HG03045 (cell line): ENCODE data around the gene EIF1AD.
"Not testable (repeated sequence)": the region's sequence is repeated elsewhere in the genome, so short reads cannot be mapped to it uniquely, and the experiment has no call there.

Experiments
- ATAC-seq: cut with Tn5 transposase; IDR thresholded peaks from one replicate; pipeline ENCODE4 v1.9.1; 2021; ENCODE audit warnings: mild to moderate bottlenecking, moderate library complexity; ENCODE audit not compliant: unreplicated experiment

The EIF1AD gene

DNA sequence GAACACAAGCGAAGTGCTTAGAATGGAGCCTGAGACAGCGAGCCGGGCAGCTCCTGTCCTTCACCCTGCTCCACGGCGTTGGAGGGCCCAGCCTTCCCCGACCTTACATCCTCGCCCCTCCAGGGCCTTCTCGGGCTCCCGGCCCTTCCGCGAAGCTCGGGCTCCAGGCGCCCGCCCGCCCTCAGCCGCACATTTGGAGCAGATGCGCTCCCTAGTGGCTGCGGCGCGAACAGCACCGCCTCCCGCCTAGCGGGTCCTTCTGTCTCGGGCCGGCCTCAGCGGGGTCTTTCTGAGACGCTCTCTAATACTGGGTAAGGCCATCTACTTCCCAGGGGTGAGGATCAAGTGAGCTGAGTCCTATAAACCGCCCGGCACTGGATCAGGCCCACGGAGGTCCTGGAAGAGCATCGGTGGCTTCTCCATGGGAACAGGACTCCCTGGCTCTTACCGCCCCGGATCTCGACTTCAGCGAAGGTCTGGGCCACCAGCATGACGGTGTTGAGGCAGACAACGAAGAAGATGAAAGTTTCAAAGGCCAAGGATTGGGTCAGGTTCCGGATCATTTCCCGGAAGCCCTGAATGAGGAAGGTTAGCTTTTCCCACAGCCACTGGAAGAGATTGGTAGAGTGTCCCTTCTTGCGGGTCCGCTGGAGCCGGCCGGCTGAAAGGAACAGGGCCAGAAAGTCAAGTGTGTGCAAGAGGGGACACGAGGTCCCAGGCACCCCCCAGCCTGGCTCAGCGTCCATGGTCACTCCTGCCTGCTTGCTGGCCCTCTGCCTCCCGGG is 20.6 kb upstream of the EIF1AD start:
- no peak for ATAC-seq

DNA sequence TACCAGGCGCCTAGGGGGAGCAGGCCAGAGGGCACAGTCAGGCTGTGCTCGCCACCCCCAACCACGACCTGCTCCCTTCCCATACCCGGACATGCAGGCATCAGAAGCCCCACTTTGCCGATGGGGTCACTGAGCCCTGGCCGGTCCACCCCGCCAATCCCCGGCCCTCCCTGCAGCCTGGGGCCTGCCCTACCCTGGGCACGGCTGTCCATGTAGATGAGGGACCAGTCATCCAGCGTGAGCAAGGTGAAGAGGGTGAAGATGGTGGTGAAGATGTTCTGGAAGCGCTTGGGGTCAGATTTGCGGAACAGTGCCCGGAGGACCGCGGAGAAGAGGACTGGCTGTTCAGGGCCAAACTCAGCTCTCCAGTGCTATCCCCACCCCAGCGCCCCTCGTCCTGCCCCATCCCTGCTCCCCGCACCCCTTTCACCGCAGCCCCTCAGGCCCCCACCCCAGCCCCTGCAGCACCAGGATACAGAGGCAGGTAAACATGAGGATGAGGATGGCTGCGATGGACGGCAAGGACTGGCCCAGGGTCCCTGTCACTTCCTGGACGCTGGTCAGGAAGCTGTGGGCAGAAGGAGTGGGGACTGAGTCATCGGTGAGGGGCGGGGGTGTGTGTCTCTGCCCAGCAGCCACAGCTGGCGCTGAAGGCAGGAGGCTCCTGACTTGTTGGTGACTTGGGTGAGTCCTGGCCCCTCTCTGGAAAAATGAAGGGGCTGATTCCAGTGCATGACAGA is 18.8 kb upstream of the EIF1AD start:
- no peak for ATAC-seq

DNA sequence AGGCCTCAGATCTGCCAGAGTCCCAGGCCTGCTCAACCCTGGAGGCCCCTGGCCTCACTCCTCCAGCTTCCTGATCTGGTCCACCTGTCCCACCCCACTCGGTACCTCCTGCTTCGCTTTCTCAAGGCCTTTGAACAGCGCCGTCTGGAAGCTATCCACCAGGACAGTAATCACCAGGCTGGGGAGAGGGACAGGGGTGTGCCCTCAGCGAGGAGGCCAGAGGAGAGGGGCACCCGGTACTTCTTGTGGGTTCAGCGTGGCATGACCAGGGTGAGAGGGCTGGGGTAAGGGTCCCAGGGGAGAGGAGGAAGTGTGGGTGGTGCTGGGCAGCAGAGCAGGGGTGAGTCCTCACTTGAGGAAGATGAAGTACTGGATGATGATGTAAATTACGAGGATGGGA is 18.3 kb upstream of the EIF1AD start:
- no peak for ATAC-seq

DNA sequence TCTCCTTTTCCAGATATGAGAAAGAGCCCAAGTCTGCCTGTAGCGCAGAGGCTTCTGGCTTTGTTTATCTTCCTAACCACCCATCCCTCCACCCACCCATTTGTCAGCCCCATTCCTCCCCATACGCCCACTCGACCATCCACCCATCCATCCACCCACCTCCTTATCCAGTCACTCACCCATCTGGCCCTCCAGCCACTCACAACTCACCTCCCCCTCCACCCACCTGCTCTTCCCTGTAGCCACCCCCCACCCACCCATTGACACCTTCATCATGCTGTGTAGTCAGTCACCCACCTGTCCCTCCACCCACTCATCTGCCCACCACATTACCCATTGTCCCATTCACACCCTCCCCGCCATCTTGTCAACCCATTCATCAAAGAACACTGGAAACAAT is 15.4 kb upstream of the EIF1AD start:
- ATAC-seq: no peak

DNA sequence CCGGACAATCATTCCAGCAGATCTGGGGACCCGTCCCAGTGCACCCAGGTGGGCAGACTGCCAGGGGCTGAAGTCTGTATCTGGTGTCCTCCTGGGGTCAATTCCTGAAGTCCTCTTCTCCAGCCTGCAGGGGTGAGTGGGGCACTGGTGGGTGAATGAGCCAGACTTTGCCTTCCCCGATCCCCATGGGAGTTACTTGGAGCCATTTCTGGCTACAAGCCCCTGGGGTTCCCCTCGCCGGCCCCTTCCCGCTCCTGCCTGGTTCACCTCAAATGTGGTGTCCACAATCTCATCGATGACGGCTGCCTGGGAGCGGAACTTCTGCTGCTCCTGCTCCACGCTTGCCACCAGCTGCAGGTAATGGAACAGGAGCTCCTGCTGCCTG is 14.8 kb upstream of the EIF1AD start:
- no peak for ATAC-seq

DNA sequence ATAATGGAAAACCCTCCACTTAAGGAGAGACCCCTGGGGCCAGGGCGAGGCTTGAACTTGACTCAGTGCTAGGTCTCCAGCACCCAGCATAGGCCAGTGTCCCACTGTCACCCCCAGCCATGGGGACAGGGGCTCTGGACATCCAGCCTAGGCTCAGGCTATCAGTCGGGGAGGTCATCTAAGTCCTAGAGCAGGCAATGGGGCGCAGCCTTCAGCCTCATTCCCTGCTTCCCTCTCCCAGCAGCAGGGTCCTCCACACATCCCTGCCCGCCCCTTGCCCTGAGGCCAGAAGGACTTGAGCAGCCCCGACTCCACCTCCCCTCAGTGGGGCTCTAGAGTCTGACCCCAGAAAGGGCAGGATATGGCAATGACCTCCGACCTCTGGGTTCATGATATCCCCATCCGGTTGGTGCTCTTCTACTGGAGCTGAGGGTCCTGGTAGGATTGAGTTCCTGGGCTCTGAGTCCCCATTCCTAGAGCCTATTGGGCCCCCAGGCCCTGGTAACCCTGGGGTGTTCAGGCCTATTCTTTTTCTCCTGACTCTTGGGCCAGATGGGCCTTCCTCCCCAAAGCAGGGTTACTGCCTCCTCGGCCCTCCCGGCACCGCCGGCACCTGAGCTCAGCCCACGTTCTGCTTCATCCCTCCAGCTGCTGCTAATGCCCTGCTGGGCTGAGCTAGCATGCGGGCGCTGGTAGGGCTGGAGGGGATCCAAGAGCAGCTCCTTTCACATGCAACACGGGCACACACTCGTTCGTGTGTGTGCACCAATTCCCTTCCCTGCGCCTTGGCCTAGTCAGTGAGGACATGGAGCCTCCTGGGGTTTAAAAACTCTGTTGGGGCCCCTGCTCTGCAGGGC is 14.2 kb upstream of the EIF1AD start:
- no peak for ATAC-seq

DNA sequence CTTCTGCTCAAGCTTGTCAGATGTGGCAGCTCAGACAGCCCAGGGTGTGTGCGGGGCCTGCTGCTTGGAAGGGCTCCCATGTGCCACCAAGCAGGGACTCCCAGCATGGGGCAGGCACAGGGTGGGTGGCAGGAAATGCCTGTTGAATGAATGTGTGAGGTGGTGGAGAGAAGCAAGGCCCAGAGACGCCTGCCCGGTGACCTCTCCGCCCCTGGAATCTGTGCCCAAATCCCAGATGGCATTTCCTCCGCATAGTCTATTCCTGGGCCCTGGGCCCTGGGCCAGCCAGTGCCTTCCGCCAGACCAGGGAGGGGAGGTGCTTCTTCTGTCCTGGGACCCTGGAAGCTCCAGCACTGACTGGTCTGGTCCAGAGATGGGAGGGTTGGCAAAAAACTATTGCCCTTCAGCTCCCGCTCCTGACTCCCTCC is 13.5 kb upstream of the EIF1AD start:
- no peak for ATAC-seq

DNA sequence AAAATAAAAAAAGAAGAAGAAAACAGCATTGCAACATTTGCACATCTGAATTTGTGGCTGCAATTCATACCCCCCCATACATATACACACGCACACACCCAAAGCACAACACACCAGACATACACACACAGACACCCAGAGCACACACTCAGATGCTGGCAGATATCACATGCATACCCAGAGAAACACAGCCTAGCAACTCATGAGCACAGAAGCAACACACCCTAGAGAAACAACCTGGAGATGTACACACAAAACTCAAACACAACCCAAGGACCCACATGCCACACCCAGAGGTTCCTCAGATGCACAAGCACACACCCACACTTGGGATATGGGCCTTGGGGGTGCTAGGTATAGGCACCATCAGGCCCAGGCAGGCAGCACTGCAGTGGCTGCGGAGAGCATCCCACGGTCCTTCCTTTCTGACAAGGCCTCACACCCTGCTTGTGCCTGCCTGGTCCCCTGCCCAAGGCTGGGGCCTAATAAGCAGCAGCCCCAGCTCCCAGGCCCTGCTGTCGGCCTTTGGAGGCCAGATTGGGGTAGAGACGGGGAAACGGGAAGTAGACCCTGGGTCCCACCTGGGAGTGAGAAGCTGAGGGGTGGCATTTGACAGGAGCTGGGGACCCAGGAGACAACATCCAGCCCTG is 13.0 kb upstream of the EIF1AD start:
- ATAC-seq: no peak

DNA sequence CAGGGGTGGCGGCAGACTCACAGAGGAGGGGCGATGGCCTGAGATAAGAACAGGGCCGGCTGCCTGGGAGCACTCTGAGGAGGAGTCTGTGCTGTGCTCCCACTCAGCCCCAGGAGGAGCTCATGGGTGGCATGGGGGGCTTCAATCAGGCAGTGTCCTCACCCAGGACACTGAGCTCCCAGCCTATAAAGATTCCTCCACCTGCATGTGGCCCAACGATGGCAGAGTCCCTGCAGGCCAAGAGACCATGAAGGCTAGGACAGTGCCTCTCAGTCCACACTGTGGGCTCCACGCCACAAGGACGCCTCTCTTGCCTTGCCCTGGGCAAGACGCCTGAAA is 11.8 kb upstream of the EIF1AD start:
- no peak for ATAC-seq

DNA sequence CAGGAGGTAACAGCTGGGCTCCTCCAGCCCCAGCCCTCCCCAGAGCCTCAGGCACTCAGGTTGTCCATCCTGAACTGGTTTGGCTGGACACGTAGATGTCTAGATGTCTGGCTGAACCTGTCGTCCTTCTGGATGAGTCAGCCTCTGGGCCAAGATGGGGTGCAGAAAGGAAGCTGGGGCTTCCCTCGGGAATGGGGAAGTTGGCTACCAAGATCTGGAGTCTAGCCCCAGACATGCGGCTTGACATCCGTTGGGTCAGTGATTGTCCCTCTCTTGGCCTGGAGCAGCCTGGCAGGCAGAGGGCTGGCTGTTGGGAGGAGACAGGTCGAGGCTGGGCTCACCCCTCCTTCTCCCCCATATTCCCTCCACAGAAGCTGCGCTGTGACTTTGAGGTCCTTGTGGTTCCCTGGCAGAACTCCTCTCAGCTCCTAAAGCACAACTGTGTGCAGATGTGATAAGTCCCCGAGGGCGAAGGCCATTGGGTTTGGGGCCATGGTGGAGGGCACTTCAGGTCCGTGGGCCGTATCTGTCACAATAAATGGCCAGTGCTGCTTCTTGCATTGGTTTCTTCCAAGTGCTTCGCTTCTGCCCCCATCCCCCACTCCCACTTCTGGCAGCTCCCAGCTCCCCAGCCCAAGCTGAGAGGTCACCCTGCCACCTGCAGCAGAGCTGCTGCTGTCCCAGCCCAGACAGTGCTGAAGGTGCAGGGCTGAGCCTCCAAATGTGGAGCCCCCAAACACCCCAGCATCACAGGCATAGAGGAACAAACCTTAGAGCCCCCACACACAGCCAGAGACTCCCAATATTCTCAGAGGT is 11.2 kb upstream of the EIF1AD start:
- no peak for ATAC-seq

DNA sequence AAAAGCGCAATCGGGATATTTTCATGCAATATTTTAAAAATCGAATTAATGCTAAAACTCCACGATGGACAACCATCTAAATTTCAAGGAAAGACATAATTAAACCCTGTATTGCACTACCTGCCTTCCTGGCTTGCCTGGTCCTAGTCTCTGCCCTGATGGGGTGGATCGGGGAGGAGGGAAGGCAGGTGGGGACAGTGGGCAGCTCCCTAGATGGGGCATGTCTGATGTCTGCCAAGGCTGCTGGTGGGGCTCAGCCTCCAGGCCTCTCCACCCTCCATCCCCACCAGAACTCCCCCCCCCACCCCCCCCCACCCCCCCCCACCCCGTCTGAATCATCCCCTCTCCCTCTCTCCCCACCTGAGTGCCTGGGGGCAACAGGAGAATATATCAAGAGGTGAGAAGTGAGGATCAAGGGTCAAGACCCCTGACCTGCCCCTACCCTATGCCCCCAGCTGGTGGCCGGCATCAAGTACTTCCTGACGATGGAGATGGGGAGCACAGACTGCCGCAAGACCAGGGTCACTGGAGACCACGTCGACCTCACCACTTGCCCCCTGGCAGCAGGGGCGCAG is 10.5 kb upstream of the EIF1AD start:
- no peak for ATAC-seq

DNA sequence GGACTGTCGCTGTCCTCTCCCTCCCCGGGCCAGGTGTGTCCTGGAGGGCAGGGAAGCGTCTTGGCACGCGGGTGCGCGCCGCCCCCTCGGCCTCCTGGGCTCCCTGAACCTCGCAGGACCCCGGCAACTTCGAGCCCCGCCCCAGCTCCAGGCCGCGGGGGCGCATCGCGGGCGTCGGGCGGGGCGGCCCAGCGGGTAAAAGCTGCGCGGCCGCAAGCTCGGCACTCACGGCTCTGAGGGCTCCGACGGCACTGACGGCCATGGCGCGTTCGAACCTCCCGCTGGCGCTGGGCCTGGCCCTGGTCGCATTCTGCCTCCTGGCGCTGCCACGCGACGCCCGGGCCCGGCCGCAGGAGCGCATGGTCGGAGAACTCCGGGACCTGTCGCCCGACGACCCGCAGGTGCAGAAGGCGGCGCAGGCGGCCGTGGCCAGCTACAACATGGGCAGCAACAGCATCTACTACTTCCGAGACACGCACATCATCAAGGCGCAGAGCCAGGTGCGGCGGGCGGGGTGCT is 9.9 kb upstream of the EIF1AD start, which contains the start of gene CST6:
Gene CST6, plus strand, starts transcription at position 224 of the 519 bp plus-strand sequence. Its CDS starts 37 bp downstream, at position 261.
- ATAC-seq: no peak

DNA sequence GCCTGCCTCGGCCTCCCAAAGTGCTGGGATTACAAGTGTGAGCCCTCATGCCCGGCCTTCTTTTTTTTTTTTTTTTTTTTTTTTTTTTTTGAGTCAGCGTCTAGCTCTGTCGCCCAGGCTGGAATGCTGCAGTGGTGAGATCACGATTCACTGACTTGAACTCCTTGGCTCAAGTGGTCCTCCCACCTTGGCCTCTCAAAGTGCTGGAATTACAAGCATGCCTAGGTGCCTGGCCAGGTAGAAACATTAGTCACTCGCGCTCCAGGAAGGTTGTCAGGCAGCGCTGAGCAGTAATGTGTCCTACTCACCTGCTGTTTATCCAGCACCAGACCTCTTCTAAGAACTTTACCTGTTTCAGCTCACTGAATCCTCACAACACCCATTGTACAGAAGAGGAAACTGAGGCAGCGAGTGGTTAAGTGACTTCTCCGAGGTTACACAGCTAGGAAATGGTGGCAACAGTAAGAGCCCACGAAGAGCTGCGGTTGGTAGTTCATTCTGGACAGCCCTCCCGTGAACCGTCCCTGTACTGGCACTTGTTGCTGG is 9.4 kb upstream of the EIF1AD start:
- no peak for ATAC-seq

DNA sequence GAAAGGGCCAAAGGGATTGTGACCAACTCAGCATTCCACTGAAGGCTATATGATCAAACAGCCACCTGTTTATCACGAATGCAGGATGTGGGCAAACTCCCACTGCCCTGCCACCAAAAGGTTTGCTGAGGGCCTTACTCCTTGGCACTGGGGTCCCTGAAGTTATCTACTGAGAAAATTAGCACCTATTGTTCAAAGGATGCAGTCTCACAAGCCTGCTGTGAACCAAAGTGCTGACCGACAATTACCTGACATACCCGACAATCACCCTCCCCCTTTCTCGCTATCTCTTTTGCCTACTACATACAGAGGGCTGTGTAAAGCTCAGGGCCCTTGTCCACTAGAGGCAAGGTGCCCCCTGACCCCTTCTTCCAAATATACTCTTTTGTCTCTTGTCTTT is 8.1 kb upstream of the EIF1AD start:
- not testable (repeated sequence) for ATAC-seq

DNA sequence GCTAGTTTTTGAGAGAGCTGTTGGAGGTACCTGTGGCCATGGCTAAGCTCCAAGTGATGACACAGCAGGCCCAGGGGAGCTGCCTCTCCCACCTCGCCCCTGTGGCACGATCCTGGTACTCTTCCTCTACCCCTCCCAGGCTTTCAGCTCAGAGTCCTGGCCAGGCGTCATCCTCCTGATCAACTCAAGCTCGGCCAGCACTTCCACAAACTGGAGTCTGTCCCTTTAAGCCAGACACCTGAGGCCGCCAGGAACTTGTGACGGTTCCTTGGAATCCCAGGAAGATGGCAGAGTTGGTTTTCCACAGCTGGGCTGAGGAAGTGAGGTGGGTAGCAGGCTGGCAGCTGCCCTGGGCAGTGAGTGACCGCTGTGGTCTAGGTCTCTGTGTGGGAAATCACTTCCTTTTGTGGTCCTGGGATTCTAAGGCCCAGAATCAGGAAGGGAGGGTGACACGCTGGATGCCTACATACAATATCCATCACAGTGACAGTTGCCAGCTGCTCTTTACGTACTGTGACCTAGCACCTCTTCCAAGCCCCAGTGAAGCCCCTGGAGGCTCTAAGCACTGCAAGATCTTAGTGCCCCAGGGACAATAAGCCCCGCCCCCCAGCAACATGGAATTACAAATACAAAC is 6.6 kb upstream of the EIF1AD start:
- no peak for ATAC-seq

DNA sequence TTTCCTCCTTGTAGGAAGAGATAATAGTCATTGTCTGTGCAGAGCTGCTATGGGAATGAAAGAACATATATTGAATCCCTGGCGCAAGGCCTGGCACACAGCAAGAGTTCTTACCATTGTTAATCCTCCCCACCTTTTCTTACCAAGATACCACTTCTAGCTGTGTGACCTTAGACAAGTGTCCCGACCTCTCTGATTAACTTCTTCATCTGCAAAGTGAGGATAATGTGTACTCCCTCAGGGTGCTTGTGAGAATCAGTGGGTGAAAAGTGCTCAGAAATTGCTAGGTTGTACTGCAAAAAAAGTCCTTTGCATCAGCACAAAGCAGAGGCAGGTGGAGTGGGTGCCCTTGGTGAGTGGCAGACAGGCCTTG is 6.1 kb upstream of the EIF1AD start:
- ATAC-seq: no peak

DNA sequence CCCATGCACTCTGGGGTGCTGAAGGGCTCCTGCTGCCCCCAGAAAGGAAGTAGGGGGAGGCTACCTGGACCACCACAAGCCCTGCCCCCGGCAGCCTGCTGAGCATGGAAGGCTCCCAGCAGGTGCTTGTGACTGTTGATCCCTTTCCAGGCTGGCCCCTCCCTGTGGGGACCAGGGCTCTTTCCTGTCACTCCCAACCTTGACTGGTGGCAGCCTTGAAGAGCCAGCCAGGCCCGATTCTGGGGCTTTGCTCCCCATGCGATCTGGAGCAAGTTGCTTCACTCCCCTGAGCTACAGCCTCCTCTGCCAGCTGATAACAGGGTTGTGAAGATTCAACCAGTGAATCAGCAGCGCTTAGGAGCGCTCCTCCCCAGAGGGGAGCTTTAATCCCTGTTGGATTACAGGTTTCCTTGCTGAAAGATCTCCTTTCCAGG is 5.3 kb upstream of the EIF1AD start:
- no peak for ATAC-seq

DNA sequence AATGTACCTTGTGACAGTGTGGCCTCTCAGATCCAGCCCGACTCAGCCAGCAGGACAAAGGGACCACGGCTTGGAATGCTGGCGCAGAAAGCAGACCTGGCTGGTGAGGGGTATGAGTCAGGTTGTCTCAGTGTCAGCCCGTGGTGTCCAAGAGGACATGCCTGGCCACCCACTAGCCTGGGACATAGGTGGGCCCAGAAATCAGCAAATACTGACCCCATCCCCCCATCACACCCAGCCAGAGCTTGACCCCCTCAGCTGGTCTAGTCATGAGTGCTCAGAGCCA is 4.9 kb upstream of the EIF1AD start:
- ATAC-seq: no peak
